Measurements from ENCODE around the gene BICC1.

- TF ChIP-seq POLR2A (IDR thresholded peaks at IDR 0.05): no peak
- no peak for TF ChIP-seq CTCF (IDR thresholded peaks at IDR 0.05)
Measured at GRCh38 chr10:58837826-58838225, 325.2 kb downstream of the BICC1 start.
